GM21717 (cell line): ENCODE data around the gene ABCB1.

Experiments
- ATAC-seq: cut with Tn5 transposase; IDR thresholded peaks from one replicate; pipeline ENCODE4 v1.9.1; 2021; ENCODE audit warnings: mild to moderate bottlenecking, moderate library complexity; ENCODE audit not compliant: unreplicated experiment

Gene ABCB1

DNA sequence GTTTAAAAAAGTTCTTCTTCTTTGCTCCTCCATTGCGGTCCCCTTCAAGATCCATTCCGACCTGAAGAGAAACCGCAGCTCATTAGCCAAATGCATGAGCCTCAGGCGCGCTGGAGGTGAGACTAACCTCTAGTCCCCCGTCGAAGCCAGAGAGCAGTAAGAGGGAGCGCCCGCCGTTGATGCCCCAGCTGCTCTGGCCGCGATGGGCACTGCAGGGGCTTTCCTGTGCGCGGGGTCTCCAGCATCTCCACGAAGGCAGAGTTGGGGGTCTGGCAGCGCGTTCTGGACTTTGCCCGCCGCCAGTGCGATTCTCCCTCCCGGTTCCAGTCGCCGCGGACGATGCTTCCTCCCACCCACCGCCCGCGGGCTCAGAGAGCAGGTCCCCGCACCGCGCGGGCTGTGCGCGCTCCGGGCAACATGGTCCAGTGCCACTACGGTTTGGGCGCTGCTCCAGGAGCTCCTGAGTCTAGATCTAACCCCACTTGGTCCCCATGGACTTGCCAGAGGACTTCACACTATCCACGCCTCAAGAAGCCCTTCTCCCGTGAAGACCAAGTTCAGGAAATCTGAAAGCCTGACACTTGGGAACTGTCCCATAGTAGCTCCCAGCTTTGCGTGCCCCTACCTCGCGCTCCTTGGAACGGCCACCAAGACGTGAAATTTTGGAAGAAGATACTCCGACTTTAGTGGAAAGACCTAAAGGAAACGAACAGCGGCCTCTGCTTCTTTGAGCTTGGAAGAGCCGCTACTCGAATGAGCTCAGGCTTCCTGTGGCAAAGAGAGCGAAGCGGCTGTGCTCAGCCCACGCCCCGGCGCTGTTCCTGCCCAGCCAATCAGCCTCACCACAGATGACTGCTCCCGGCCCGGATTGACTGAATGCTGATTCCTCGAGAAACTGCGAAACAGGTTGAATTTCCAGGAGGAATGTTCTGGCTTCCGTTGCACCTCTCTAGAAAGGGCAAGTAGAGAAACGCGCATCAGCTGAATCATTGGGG is at the start of gene ABCB1:
TSS of gene ABCB1 (minus strand) at position 755 of the 995 bp plus-strand sequence. CDS start at position 55, 700 bp downstream.
- peak; percentile 82 for ATAC-seq

DNA sequence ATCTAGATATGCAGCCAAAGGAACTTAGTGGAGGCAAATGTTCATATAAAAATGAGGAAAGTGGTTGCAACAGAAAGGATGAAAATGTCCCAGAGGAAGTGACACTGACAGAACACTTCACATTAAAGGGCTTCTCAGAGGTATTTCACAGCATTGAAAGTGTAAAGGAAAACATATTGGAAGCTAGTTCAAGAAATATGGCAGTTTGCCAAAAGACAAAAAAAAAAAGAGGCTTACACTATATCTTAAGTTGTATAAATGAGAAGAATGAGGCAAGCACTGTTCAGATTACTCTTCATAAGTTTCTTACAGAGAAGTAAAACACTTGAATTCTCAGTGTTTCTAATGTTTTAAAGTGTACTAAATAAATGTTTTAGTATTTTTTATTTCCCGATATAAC is 47.6 kb upstream of the ABCB1 start:
- no peak for ATAC-seq

DNA sequence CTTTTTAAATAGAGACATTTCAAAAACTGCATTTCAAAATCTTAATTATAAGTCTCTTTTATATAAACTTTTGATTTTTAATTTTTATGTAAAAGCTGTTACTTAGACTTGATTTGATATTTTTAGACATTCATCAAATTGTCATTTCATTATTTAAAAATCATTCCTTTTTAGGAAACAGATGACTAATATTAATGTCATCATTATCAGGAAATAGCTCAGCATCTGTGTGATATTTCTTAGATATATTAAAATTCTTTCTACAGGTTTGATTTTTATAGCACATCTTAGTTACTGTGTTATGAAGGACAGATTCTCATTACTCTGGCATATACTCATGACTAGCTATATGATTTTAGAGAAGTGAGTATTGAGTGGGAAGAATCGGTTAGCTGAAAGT is 44.8 kb upstream of the ABCB1 start:
- ATAC-seq, result no peak

DNA sequence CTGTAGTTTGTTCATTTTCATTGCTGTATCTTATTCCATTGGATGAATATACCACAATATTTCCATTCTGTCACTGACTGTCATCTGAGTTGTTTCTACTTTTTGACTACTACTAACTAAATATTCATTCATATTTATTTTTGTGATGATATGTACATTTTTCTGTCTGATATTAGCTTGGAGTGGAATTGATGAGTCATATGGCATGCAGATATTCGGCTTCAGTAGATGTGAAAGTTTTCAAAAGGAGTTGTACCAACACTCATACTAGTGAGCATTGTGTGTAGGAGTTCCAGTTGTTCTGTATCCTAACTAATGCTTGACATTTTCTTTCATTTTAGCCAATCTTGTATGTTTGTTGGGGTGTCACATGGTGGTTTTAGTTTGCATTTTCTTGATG is 35.2 kb upstream of the ABCB1 start:
- no peak for ATAC-seq

DNA sequence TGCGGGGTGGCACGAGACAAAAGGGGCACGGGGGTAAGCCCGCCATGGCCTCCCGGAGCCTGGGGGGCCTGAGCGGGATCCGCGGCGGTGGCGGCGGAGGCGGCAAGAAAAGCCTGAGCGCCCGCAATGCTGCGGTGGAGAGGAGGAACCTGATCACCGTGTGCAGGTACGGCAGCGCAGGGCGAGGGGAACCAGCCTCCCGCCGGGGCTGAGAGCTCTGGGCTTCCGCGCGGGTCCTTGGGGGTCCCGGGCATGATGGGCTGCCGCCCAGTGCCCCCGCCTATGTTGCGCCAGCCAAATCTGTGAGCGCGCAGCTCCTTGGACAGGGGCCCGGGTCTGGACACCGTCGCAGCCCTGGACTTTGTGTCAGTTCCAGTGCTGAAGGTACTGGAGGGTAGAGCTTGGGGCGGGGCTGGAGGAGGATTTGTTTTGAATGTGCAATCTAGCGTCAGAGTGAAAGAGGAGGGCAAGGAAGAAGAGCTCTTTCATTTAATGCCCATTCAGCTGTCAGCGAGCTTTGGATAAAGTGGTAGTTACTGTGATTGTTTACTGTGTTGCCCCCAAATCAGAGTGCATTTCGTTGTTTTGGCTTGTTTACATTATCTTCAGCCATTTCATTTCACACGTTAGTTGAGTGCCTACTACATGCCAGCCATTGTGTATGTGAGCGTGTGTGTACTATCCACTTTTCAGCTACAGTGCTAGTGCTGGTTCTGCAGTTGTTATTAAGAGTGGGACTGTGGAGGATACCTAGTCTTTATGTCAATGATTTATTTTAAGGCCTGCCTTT is 28.3 kb upstream of the ABCB1 start:
- no peak for ATAC-seq

DNA sequence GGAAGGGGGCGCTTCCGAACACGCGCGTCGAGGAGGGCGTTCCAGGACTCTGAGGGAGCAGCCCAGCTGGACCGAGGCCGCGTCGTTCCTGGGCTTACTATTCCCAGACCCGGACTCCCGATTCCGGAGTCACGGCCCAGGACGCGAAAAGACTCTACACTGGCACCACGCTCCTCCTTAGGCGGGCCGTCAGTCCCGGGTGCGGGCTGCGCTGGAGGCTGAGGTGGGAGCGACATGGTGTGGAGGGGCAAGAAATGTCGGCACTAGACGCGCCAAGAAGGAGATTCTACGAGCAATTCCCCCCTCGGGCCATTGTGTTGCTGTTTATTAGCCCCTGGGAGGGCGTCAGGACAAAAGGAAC is 26.9 kb upstream of the ABCB1 start:
- ATAC-seq, result peak; percentile 29

DNA sequence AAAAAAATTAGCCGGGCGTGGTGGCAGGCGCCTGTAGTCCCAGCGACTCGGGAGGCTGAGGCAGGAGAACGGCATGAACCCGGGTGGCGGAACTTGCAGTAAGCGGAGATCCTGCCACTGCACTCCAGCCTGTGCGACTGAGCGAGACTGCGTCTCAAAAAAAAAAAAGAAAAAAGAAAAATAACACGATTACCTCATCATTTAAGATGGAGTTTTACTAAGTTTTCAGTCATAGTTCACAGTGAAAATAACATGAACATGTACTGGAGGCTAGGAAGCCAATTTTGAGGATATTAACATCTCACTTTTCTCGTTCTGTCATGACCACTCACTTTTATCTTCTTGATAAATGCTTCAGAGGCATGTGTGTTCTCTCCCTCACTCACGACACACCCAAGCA is 24.4 kb upstream of the ABCB1 start:
- ATAC-seq, result no peak

DNA sequence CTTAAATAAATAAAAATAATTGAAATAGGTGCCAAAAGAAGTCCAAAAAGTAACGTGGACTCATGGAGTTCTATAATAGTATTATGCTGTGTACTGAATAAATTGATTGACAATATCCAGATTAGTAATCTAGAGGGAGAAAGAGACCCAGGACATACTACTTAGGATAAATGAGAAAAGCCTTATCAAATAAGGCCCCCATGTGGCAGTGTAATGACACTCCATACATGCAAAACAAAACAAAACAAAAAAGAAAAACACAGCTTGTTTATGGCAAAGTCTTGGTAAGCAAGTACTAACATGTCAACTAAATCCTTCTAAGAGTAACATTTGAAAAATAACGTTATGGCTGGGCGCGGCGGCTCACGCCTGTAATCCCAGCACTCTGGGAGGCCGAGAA is 23.9 kb upstream of the ABCB1 start:
- ATAC-seq, result no peak

DNA sequence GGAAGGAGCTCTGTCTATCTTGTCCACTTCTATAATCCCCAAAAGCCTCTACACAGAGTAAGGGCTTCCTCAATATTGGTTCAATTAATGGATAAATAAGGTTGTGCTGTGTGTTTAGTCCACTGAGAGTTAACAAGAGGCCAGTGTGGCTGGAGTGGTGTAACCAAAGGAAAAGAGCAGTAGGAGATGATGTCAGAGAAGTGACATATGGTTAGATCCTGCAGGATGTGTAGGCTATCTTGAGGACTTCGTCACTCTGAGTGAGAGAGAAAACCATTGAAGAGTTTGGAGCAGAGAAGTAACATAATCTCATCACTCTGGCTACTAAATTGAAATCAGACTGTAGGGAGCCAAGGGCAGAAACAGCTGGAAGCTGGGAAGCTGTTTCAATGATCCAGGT is 14.5 kb upstream of the ABCB1 start:
- no peak for ATAC-seq

DNA sequence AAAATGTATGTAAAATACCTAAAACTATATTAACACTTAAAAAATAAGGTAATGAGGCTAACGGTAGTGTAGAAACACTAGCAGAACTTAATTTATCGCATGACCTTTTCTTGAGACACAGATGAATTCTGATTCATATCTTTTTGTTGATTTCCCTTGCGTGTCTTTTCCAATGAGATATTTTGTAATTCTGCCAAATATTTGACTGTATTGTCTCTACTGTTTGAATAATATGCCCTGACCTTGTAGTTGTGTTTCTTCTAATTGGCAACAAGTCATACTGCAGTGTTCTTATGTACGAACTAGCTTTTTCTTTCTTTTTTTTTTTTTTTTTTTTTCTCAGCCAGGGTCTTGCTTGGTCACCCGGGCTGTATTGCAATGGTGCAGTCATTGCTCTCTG is 9.2 kb upstream of the ABCB1 start:
- no peak for ATAC-seq

DNA sequence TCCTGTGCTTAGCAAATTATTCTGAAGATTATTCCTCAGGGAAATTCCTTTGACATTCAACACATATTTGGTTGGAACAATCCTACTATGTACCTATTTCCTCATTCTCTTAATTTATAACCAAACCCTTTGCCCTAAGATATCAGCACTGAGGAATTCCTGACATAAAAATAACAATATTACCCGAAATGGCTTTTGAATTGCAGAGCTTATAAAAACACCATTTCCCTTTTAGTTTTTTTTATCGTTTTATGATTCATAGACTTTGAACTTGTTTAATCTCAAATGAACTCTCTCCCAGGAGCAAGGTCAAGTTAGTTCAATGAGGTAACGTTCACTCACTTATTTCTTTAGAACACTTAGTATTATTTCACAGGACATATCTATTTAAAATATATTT is 7.7 kb upstream of the ABCB1 start:
- ATAC-seq, result no peak

DNA sequence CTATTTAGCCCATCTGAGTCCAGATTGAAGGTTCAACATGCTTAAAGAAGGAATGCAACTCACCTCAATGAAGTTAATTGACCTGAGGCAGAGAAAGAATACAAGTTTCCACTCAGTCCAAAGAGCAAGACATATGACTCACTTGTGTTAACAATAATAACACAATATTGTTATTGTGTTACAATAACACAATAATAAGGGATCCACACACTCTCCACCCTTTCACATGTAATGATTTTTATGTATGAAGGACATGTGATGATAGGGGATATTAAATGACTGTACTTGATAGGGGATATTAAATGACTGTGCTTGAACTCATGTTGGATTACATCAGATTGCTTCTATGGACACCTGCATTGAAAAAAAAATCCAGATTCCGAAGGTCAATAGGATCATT is 3.6 kb upstream of the ABCB1 start:
- ATAC-seq, result no peak

DNA sequence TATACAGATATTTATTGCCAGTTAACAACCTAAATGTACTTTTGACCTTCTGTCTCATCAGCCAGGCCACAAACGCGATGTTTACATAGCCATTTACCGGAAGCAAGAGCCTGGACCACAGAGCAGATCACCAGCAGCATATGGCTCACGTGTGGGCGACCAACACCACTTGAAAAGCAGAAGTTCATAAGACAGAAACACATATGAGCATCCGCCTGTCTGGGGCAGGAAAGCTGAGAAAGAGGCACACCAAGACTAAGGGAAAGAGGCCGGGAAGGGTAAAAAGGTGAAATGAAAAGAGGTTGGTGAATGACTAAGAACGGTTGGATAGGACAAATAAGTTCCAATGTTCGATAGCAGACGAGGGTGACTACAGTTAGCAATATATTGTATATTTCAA is 1.3 kb downstream of the ABCB1 start:
- peak; percentile 94 for ATAC-seq

DNA sequence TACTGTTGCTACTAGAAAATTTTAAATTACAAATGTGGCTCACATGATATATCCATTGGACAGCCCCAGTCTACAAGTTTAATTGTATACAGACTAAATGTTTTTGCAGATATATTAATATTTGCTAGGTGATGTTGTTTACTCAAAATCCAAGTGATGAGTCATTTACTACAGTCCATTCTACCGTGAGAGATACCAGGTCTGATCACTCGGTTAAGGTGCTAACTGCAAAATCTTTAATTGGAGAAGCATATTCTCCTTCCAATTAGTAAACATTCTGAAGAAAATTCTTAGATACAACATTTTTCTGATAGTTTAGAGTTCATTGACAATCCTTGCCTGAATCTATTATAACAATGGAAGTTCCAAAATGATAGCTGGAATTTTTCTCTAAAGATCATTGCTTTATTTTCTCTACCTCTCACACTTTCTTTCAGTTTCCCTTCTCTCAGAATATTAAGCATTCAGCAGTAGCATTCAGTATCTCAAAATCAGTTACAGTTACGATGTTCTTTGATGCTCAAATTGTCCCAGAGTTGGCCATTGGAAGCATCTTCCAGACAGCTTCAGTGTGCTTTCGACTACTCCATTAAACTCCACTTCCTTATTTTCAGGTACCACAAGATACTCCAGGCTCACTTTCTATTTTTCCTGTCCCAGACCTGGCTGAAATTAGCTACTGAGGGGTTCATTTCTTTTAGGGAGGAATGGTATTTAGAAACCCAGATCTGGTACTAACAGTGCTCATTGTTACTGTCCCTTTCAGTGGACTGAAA is 2.3 kb downstream of the ABCB1 start:
- no peak for ATAC-seq

DNA sequence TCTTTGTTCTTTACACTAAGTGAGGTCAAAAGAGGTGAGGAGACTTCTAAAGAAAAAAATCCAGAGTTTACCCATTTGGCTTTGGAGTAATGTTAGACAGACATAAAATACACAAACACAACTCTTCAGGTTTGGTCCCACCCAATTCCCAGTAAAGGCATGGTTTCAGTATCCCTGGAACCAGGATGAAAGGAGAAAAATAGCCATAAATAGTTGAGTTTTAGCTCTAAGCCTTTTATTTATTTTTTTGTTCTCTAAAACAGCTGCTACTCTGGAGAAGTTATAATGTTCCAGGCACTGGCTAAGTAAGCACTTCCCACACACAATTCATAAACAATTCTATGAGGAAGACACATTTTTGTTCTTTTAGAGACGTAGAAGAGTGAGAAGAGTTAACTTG is 4.0 kb downstream of the ABCB1 start:
- no peak for ATAC-seq

DNA sequence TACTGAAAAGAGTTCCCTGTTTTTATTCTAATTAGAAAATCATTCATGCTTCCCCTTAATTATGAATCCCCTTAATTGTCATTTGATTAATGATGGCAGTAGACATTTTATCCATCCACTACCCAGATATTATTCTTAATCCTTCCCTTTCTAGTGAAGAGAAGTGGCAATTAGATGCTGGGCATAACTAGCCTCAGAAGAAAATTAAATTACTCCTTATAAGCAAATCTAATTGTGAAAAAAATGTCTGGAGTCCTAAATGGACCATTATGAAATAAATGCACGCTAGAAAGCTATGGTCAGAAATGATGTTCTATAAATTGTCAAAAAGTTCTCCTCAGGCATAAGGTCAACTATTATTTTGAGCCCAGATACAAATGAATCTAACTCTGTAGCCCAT is 4.5 kb downstream of the ABCB1 start:
- no peak for ATAC-seq

DNA sequence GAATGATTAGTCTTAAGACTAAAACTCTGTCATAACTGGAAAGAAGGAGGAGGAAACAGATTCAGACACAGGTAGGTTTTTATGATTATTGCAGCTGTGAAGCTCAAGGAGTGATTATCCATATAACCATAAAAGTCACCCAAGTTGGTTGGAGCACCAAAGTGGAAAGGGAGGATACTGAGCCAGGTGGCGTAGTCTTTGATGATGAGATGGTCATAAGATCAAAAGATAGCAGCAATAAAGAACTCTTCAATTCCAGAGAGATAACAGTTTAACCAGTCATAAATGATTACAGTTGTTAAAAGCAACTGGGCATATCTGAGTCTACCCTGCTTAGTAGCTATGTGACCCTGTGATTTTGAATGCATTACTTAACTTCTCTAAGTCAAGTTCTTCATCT is 8.4 kb downstream of the ABCB1 start:
- ATAC-seq, result no peak

DNA sequence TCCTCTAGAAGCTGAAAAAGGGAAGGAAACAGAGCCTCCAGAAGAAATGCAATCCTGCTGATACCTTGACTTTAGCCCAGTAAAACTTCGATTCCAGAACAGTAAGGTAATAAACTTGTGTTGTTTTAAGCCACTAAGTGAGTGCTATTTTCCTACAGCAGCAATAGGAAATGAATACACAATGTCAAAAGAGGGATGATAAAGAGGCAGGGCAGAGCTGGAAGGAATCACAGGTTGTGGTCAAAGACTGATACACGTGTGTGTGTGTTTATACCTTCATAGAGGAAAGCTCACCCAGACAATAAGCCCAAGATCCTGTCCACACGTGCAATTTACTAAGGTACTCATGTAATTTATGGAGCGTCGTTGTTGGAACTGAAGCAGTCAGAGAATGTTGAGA is 9.5 kb downstream of the ABCB1 start:
- ATAC-seq, result no peak

DNA sequence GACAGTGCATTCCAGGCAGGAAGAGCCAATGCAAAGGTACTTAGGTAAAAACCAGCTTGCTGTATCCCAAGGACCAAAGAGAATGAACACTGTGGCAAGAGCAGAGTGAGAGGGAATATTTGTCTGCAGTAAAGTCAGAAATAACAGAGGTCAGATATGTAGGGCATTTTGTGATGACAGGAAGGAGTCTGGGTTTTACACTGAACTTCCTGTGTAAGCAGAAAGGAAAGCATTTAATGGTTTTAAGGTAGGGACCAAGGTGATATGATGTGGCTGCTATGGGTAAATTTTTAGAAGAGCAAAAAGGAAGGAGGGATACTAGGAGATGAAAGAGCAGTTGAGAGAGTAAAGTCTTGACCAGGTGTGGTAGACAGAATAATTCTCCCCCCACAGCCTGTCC is 10.1 kb downstream of the ABCB1 start:
- ATAC-seq, result no peak

DNA sequence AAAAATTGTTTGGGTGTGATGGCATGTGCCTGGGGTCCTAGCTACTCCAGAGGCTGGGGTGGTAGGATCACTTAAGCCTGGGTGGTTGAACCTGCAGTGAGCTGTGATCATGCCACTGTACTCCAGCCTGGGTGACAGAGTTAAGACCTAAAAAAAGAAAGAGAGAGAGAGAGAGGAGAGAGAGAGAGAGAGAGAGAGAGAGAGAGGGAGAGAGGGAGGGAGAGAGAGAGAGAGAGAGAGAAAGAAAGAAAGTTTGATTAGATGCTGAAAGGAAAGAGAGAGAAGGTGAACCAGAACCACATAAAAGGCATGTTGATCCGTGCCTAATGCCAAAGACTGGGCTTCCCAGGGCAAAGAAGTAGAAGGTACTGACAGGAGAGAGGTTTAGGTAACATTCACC is 11.1 kb downstream of the ABCB1 start:
- no peak for ATAC-seq

DNA sequence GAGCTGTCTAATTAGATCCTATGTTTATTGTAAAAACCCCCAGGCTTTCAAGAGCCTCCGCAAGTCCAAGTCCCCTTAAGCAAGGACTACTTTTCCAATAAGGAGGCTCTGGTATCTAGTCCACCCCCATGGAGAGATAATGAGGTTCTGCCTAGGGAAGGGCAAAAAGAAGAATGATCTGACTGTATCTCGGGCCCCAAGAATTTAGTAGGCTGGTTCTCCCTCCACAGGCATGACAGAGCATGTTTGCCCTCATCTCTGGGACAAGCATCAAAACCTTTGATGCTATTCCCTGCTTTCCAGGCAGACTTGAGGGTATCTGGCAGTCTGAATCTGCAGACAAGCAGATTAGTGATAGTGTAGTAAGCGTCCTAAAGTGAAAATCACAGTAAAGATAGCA is 19.0 kb downstream of the ABCB1 start:
- ATAC-seq, result no peak
